Ovary (tissue), 9 donors: ENCODE results near the gene SS18L1. TPM values are rescaled to one million over a fixed set of nuclear protein-coding genes. Genes with fewer than 3 reads are reported as not detected.

Experiments used
- DNase-seq, 5 donors: peaks; one replicate each; pipeline ENCODE4 v3.0.0-alpha.2; 2019 to 2020
- H3K27ac ChIP-seq, 2 donors: fragments of 200-600 bp; one replicate each; pipeline versions ENCODE4 v1.5.1 to v1.8.0; 2019 to 2022
- H3K27me3 ChIP-seq: fragments of 200-600 bp; one replicate; pipeline ENCODE4 v1.8.0; 2022
- H3K36me3 ChIP-seq: fragments of 200-600 bp; sonication (generic); one replicate; pipeline ENCODE4 v1.5.1; 2019
- H3K4me1 ChIP-seq: one replicate; pipeline ENCODE4 v1.8.1; 2013; ENCODE audit warnings: mild to moderate bottlenecking, moderate library complexity; ENCODE audit not compliant: insufficient read depth
- H3K4me3 ChIP-seq: fragments of 200-600 bp; sonication (generic); one replicate; pipeline ENCODE4 v1.5.1; 2017
- H3K9me3 ChIP-seq, 2 donors: fragments of 200-600 bp in 1 of 2; sonication (generic) in 1 of 2; one replicate each; pipeline versions ENCODE4 v1.5.1 to v1.8.1; 2013 to 2019; ENCODE audit warnings: mild to moderate bottlenecking in 1 of 2, moderate library complexity in 1 of 2
- EP300 ChIP-seq: sonication (generic); formaldehyde crosslinking; IDR thresholded peaks from one replicate; pipeline ENCODE4 v1.6.1; 2017; ENCODE audit warnings: antibody characterized with exemption
- POLR2A ChIP-seq: fragments of 450-650 bp; IDR thresholded peaks from one replicate; pipeline ENCODE4 v1.6.1; 2017; ENCODE audit warnings: antibody characterized with exemption, mild to moderate bottlenecking, moderate library complexity
- WGBS, 3 donors: extraction: QIAGEN DNeasy Blood & Tissue Kit in 1 of 3; methylation state at CpG; one replicate each; pipeline versions ENCODE4 v1.1.5 to v1.1.7; 2013 to 2017; 5-methylcytosine and 5-hydroxymethylcytosine counted together
- intact Hi-C, 4 donors: fragments of 100-400 bp; cut with DNase I; formaldehyde crosslinking; loops; one replicate each; pipeline versions ENCODE4 v1.11.0 to v1.15.1; 2022 to 2023
- polyA plus RNA-seq, 2 donors: library from polyadenylated mRNA; stranded (reverse); fragments of 200-250 nt in 1 of 2; fragments of 350-450 nt in 1 of 2; fragmentation: Illumina TruSeq in 1 of 2; extraction: RNeasy Lipid Tissue Mini Kit (QIAGEN cat#74804) in 1 of 2; gene quantifications; one replicate each; pipeline ENCODE4 v1.2.3, GENCODE V29; 2013 to 2014
- total RNA-seq, 7 donors: library from RNA; depleted of rRNA in 2 of 7; stranded (reverse); fragments of >200 nt in 2 of 7; fragmentation: NEBNext Ultra II Directional in 3 of 7; extraction: Animal tissue kit (Norgen Biotek cat#: 25700) in 3 of 7; gene quantifications; one replicate each; pipeline versions ENCODE4 v1.1.0 to v1.2.4, GENCODE V29; 2016 to 2023
- TF ChIP-seq, protein P1 (sequence below), 3 donors: fragments of 450-650 bp in 2 of 3; fragments of 200-600 bp in 1 of 3; IDR thresholded peaks; one replicate each; pipeline versions ENCODE4 v1.5.1 to v1.8.0; 2016 to 2022; ENCODE audit warnings: antibody characterized with exemption in 3 of 3, mild to moderate bottlenecking in 1 of 3
- donor health status: DM: no; HTN: no; CAD: no; lungs with moderate emphysema.
- donor health status: DM: no; HTN: no; CAD: no.
- donor health status: Bipolar disorder and iron deficiency.
- donor health status: DM: yes; HTN: yes; CAD: no.
- donor health status: DM: no; HTN: no; CAD: no.
- donor health status: DM: yes; HTN: yes; CAD: no.

Gene SS18L1
- total and polyA plus RNA-seq, 9 donors: 7.7 to 14.3 (median 12.4) TPM

DNA sequence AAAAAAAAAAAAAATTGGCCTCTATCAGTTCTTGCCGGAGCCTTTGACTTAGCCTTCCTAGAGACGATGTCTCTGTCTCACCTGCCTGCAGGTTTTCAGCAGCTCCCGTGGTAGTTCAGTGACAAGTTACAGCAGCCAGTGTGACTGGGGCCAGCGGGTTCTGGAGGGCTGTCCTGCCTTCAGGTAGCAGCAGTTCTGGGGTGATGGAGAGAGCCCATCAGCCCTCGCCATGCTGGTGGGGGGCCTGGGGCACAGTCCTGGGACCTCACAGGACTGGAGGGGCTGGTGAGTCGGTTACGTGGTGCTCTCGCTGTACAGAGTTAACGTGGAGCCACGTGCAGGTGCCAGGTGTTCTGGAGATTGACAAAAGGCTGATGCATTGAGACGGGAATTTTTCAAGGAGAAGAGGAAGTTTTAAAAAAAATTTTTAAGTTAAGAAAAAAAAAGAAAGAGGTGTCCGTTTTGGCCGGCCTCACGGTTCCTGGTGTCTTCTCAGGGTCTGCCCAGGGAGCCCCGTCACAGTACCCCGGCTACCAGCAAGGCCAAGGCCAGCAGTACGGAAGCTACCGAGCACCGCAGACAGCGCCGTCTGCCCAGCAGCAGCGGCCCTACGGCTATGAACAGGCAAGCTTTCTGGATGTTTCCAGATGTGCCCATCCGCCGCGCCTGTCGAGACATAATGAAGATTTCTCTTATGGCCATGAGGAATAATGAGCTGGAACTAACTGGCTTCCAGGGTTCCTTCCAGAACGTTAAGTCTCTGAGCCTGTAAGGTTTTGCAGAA lies 30.6 kb downstream of the SS18L1 start:
- H3K4me1 ChIP-seq: no peaks in the 10 kb centered on the region
- DNase-seq: no peak
- H3K4me3 ChIP-seq: no peak overlapping the region
- intact Hi-C loops: no loop called here
- H3K27me3 ChIP-seq: no peaks in the 10 kb centered on the region
- TF ChIP-seq, protein P1, sequence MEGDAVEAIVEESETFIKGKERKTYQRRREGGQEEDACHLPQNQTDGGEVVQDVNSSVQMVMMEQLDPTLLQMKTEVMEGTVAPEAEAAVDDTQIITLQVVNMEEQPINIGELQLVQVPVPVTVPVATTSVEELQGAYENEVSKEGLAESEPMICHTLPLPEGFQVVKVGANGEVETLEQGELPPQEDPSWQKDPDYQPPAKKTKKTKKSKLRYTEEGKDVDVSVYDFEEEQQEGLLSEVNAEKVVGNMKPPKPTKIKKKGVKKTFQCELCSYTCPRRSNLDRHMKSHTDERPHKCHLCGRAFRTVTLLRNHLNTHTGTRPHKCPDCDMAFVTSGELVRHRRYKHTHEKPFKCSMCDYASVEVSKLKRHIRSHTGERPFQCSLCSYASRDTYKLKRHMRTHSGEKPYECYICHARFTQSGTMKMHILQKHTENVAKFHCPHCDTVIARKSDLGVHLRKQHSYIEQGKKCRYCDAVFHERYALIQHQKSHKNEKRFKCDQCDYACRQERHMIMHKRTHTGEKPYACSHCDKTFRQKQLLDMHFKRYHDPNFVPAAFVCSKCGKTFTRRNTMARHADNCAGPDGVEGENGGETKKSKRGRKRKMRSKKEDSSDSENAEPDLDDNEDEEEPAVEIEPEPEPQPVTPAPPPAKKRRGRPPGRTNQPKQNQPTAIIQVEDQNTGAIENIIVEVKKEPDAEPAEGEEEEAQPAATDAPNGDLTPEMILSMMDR (IDR thresholded peaks at IDR 0.05): no peak
- TF ChIP-seq EP300 (no peak), POLR2A (no peak)
- H3K36me3 ChIP-seq: no peaks in the 10 kb centered on the region
- WGBS, 3 donors: 90 to 92% (median 91%) methylated on average over 28 of the region's 28 CpGs
- no peaks in the 10 kb centered on the region for H3K9me3 ChIP-seq
- no peak overlapping the region for H3K27ac ChIP-seq

DNA sequence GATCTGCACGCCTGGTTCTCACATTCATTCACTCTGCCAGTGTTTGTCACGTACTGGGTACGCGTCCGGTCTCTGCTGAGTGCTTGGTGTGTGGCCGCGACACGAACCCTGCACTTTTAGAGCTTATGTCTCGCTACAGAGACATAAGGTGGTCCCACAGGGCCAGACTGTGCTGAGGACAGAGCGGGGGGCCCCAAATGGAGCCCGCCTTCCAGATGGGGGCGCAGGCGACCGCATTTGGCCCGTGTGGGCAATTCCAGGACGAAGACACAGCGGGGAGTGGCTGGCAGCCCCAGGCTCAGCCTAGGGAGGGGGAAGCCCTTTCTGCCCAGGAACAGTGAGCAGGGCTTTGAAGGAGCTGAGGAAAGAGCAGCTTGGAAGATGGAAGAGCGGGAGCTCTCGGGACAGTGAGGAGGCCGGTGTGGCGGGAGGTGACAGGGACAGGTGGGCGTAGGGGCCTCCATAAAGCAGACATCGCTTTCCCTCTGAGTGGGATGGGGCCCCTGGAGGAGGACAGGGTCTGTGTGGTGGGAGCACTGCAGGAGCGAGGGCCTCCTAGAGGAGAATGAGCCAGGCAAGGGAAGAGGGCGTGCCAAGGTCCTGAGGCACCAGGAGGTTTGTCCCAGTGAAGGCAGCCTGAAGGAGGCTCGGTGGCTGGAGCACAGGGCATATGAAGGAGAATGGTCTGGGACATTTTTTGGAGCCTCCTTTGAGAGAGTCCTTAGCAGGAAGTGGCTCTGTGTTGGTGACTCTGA lies 31.5 kb downstream of the SS18L1 start:
- no peaks in the 10 kb centered on the region for H3K4me1 ChIP-seq
- H3K36me3 ChIP-seq: no peaks in the 10 kb centered on the region
- intact Hi-C loops: no loop called here
- DNase-seq: no peak
- no peak overlapping the region for H3K27ac ChIP-seq
- no peak overlapping the region for H3K4me3 ChIP-seq
- TF ChIP-seq, protein P1 (IDR thresholded peaks at IDR 0.05): no peak
- TF ChIP-seq EP300 (no peak), POLR2A (no peak)
- no peaks in the 10 kb centered on the region for H3K27me3 ChIP-seq
- 94 to 95% (median 94%) methylated on average over 26 of the region's 26 CpGs for WGBS, 3 donors
- H3K9me3 ChIP-seq: no peaks in the 10 kb centered on the region

DNA sequence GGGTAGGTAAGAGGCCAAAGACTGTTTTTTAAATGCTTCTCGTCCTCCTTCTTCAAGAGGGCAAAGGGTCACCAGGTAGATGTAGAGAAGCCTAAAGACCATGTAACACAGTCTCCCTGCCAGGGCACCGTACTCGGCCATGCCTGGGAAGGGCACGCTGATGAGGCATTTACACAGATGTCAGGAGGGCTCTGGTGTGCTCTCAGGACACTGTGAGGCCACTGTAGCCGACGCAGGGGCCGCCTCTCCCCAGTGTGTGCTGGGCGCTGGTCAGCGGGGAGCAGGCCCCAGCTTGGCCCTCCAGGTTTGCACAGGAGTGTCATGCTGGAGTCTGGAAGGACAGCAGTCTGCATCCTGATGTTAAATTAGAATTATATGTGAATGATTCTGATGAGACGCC lies 32.1 kb downstream of the SS18L1 start:
- intact Hi-C loops: no loop called here
- Histone ChIP-seq H3K4me3 (no peak overlapping the region), H3K27me3 (no peaks in the 10 kb centered on the region), H3K4me1 (no peaks in the 10 kb centered on the region), H3K9me3 (no peaks in the 10 kb centered on the region), H3K36me3 (no peaks in the 10 kb centered on the region), H3K27ac (no peak overlapping the region)
- DNase-seq: no peak
- WGBS, 3 donors: 91 to 94% (median 94%) methylated on average over 10 of the region's 10 CpGs
- TF ChIP-seq EP300 (no peak), POLR2A (no peak)
- TF ChIP-seq, protein P1 (IDR thresholded peaks at IDR 0.05): no peak

DNA sequence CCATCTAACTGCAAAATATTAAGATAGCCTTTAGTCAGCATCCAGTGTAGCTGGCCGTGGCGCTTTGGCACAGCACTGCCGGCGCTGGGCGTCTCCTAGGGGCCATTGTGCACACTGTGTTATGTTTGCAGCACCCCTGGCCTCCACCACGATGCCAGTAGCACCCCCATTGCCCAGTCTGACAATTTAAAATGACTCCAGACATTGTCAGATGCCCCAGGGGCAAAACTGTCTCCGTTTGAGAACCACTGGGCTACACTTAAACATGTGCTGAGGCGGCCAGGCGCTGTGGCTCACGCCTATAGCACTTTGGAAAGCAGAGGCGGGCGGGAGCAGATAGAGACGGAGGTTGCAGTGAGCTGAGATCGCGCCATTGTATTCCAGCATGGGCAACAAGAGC lies 33.3 kb downstream of the SS18L1 start:
- intact Hi-C loops: no loop called here
- no peaks in the 10 kb centered on the region for H3K27me3 ChIP-seq
- 88 to 94% (median 89%) methylated on average over 15 of the region's 15 CpGs for WGBS, 3 donors

More for the DNA sequence above, 33.3 kb downstream of the SS18L1 start:
- Histone ChIP-seq H3K9me3 (no peaks in the 10 kb centered on the region), H3K4me1 (no peaks in the 10 kb centered on the region), H3K36me3 (no peaks in the 10 kb centered on the region), H3K27ac (no peak overlapping the region), H3K4me3 (no peak overlapping the region)
- no peak for DNase-seq
- TF ChIP-seq, protein P1 (IDR thresholded peaks at IDR 0.05): no peak
- TF ChIP-seq EP300 (no peak), POLR2A (no peak)
